Endodermal cell (in vitro differentiated cells): ENCODE data around the gene GALM. TPM values are rescaled to one million over a fixed set of nuclear protein-coding genes. Genes with fewer than 3 reads are reported as not detected.

Experiments used
- DNase-seq: peaks from one replicate; pipeline ENCODE4 v3.0.0-alpha.2; 2017
- H3K27ac ChIP-seq: 2 replicates; pipeline ENCODE4 v1.5.1; 2013; ENCODE audit warnings: mild to moderate bottlenecking, low read depth, low read length, moderate library complexity
- H3K27me3 ChIP-seq: 2 replicates; pipeline ENCODE4 v1.6.1; 2013; ENCODE audit warnings: mild to moderate bottlenecking, low read length, moderate library complexity; ENCODE audit not compliant: insufficient read depth, control insufficient read depth, poor library complexity, severe bottlenecking
- H3K36me3 ChIP-seq: 2 replicates; pipeline ENCODE4 v1.7.0; 2013; ENCODE audit warnings: mild to moderate bottlenecking, low read length, moderate library complexity; ENCODE audit not compliant: control insufficient read depth, insufficient read depth
- H3K4me1 ChIP-seq: one replicate; pipeline ENCODE4 v1.7.0; 2013; ENCODE audit warnings: low read length; ENCODE audit not compliant: control insufficient read depth, insufficient read depth
- H3K4me3 ChIP-seq: 2 replicates; pipeline ENCODE4 v1.5.1; 2013; ENCODE audit warnings: mild to moderate bottlenecking, low read length, moderate library complexity
- H3K9ac ChIP-seq: 2 replicates; pipeline ENCODE4 v1.6.1; 2013; ENCODE audit warnings: mild to moderate bottlenecking, low read length, moderate library complexity; ENCODE audit not compliant: poor library complexity, severe bottlenecking; ENCODE audit errors: extremely low read depth
- H3K9me3 ChIP-seq: 2 replicates; pipeline ENCODE4 v1.6.1; 2013; ENCODE audit warnings: mild to moderate bottlenecking, low read length, moderate library complexity; ENCODE audit not compliant: control insufficient read depth
- H3K27ac Mint-ChIP-seq: 2 replicates; pipeline ENCODE4 v1.8.0; 2020; ENCODE audit warnings: mixed read lengths
- H3K27me3 Mint-ChIP-seq: 2 replicates; pipeline ENCODE4 v1.8.0; 2021; ENCODE audit warnings: mild to moderate bottlenecking, mixed read lengths; ENCODE audit not compliant: insufficient read depth
- H3K36me3 Mint-ChIP-seq: 2 replicates; pipeline ENCODE4 v1.8.0; 2020; ENCODE audit warnings: low read depth, mixed read lengths
- H3K4me1 Mint-ChIP-seq: 2 replicates; pipeline ENCODE4 v1.8.0; 2020; ENCODE audit warnings: mixed read lengths
- H3K4me3 Mint-ChIP-seq: 2 replicates; pipeline ENCODE4 v1.8.0; 2020; ENCODE audit warnings: mild to moderate bottlenecking, moderate library complexity, mixed read lengths
- H3K9me3 Mint-ChIP-seq: 2 replicates; pipeline ENCODE4 v1.8.0; 2020; ENCODE audit warnings: mild to moderate bottlenecking, mixed read lengths
- WGBS, 2 experiments: methylation state at CpG; one replicate each; pipeline versions ENCODE4 v1.1.5 to v1.1.7; 2013; ENCODE audit warnings: missing lambda C conversion rate in 2 of 2, mixed read lengths in 1 of 2; ENCODE audit not compliant: insufficient coverage in 1 of 2, insufficient read length in 1 of 2; 5-methylcytosine and 5-hydroxymethylcytosine counted together
- total RNA-seq, 2 donors: library from RNA; stranded (reverse); fragmentation: NEBNext Ultra II Directional in 1 of 2; extraction: Animal tissue kit (Norgen Biotek cat#: 25700) in 1 of 2; gene quantifications; 2 replicates in 1 of 2; 3 replicates in 1 of 2; pipeline ENCODE4 v1.2.1, GENCODE V29; 2021
- TF ChIP-seq, protein P1 (sequence below): fragments of 200-600 bp; sonication (generic); conservative IDR thresholded peaks from 2 replicates; pipeline ENCODE4 v1.5.0; 2021; ENCODE audit warnings: antibody characterized with exemption, mild to moderate bottlenecking

Gene GALM
- total RNA-seq, 2 donors from 2014 or later = 14.2 to 16.2 TPM

DNA sequence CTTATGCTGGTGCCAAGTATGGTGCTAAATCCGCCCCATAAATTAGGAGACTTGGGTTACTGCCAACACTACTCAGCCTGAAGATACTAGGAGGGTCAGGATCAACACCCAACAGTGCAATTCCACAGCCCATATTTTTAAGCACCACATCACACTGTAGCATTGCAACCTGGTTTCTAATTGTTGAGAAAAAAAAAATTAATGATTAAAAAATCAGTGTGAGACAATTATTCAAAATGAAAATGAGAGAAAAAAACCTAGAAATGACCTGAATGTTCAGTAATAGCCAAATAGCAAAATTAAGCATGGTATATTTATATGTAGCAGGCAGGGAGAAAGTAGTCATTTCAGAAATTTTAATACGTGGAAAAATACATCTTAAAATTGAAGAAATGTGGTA, 33.9 kb upstream of the GALM start:
- Mint-ChIP-seq H3K36me3 (no peaks in the 10 kb centered on the region), H3K4me3 (no peak overlapping the region), H3K27me3 (no peaks in the 10 kb centered on the region), H3K27ac (no peak overlapping the region), H3K4me1 (peaks cover 7% of the 10 kb centered on the region), H3K9me3 (peaks cover 7% of the 10 kb centered on the region)
- no peak overlapping the region for H3K9ac ChIP-seq
- no peaks in the 10 kb centered on the region for H3K27me3 ChIP-seq
- H3K9me3 ChIP-seq = peaks cover 7% of the 10 kb centered on the region
- no peak overlapping the region for H3K27ac ChIP-seq
- H3K36me3 ChIP-seq = no peaks in the 10 kb centered on the region
- H3K4me1 ChIP-seq = peaks cover 5% of the 10 kb centered on the region
- TF ChIP-seq, protein P1, sequence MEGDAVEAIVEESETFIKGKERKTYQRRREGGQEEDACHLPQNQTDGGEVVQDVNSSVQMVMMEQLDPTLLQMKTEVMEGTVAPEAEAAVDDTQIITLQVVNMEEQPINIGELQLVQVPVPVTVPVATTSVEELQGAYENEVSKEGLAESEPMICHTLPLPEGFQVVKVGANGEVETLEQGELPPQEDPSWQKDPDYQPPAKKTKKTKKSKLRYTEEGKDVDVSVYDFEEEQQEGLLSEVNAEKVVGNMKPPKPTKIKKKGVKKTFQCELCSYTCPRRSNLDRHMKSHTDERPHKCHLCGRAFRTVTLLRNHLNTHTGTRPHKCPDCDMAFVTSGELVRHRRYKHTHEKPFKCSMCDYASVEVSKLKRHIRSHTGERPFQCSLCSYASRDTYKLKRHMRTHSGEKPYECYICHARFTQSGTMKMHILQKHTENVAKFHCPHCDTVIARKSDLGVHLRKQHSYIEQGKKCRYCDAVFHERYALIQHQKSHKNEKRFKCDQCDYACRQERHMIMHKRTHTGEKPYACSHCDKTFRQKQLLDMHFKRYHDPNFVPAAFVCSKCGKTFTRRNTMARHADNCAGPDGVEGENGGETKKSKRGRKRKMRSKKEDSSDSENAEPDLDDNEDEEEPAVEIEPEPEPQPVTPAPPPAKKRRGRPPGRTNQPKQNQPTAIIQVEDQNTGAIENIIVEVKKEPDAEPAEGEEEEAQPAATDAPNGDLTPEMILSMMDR = no peak
- DNase-seq = no peak
- no peak overlapping the region for H3K4me3 ChIP-seq
- WGBS, 2 experiments = 90 to 100% methylated on average over 1 to 2 of the region's 2 CpGs

DNA sequence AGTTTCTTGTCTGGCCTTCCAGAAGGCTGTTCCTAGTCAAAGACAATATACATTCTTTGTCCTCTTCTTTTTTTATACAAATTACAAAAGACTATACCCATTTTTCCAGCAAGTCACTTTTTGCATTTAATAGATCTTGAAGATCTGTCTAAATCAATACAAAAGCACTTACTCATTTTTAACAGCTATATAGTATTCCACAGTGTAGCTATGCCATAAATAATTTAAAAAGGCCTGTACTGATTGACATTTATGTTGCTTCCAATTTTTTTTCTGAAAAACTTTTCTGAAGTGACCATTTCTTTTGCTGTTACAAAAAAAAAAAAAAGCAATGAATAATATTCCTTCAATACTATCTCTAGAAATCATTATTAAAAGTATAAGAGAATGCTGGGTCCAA, 32.9 kb upstream of the GALM start:
- H3K36me3 Mint-ChIP-seq = no peaks in the 10 kb centered on the region
- Histone ChIP-seq H3K9me3 (peaks cover 7% of the 10 kb centered on the region), H3K36me3 (no peaks in the 10 kb centered on the region), H3K27ac (no peak overlapping the region), H3K4me3 (no peak overlapping the region), H3K27me3 (no peaks in the 10 kb centered on the region), H3K9ac (no peak overlapping the region), H3K4me1 (no peaks in the 10 kb centered on the region)
- no peaks in the 10 kb centered on the region for H3K27me3 Mint-ChIP-seq
- H3K9me3 Mint-ChIP-seq = peaks cover 9% of the 10 kb centered on the region
- TF ChIP-seq, protein P1 = no peak
- no peaks in the 10 kb centered on the region for H3K4me1 Mint-ChIP-seq
- H3K27ac Mint-ChIP-seq = no peak overlapping the region
- no peak overlapping the region for H3K4me3 Mint-ChIP-seq
- no peak for DNase-seq

DNA sequence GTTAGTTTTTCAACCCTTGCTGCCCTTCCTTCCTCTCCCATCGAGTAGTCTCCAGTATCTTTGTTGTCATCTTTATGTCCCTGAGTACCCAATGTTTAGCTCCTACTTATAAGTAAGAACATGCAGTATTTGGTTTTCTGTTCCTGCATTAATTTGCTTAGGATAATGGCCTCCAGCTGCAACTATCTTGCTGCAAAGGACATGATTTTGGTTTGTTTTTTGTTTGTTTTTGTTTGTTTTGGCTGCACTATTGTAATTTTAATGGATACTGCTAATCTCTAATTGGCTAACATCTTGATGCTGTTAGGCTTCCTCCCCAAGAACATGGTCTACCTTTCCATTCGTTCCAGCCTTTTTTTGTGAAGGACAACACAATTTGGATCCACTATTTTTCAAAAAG, 32.0 kb upstream of the GALM start:
- Histone ChIP-seq H3K9ac (no peak overlapping the region), H3K4me3 (no peak overlapping the region), H3K9me3 (peaks cover 7% of the 10 kb centered on the region), H3K27me3 (no peaks in the 10 kb centered on the region), H3K4me1 (no peaks in the 10 kb centered on the region), H3K27ac (no peak overlapping the region), H3K36me3 (no peaks in the 10 kb centered on the region)
- no peak for DNase-seq
- Mint-ChIP-seq H3K36me3 (no peaks in the 10 kb centered on the region), H3K27me3 (no peaks in the 10 kb centered on the region), H3K9me3 (peaks cover 9% of the 10 kb centered on the region), H3K4me3 (no peak overlapping the region), H3K27ac (no peak overlapping the region), H3K4me1 (no peaks in the 10 kb centered on the region)
- 75 to 100% methylated on average over 1 to 2 of the region's 2 CpGs for WGBS, 2 experiments
- TF ChIP-seq, protein P1 = no peak
